SH-SY5Y (cell line): ENCODE results near the gene CD70.

Experiments used
- GATA2 ChIP-seq: IDR thresholded peaks from 2 replicates; pipeline ENCODE4 v1.6.1; 2011; ENCODE audit warnings: mild to moderate bottlenecking, low read depth, low read length
- GATA3 ChIP-seq: IDR thresholded peaks from 2 replicates; pipeline ENCODE4 v1.6.1; 2011; ENCODE audit warnings: low read depth, mild to moderate bottlenecking, low read length, moderate library complexity

GRCh38 chr19:6608940-6609339, 18.0 kb upstream of the CD70 start:
- TF ChIP-seq GATA2 (no peak), GATA3 (no peak)
